GM21737 (cell line): Measurements from ENCODE around the gene SYNJ2.

ENCODE experiments used
- ATAC-seq: cut with Tn5 transposase; IDR thresholded peaks from one replicate; pipeline ENCODE4 v1.9.1; 2021; ENCODE audit warnings: mild to moderate bottlenecking, moderate library complexity; ENCODE audit not compliant: unreplicated experiment

SYNJ2 gene

GRCh38 chr6:158053377-158054313, 72.0 kb downstream of the SYNJ2 start:
- no peak for ATAC-seq

GRCh38 chr6:158056355-158056754, 74.7 kb downstream of the SYNJ2 start:
- no peak for ATAC-seq

- no peak for ATAC-seq
These were observed 75.1 kb downstream of the SYNJ2 start for GRCh38 chr6:158056804-158057203.

- no peak for ATAC-seq
These were observed 75.7 kb downstream of the SYNJ2 start for GRCh38 chr6:158057213-158057987.

- ATAC-seq = no peak
These were observed 76.5 kb downstream of the SYNJ2 start for GRCh38 chr6:158058171-158058651.

GRCh38 chr6:158059108-158059507, 77.4 kb downstream of the SYNJ2 start:
- no peak for ATAC-seq

GRCh38 chr6:158060455-158061360, 79.0 kb downstream of the SYNJ2 start:
- ATAC-seq = no peak

GRCh38 chr6:158061361-158061708, 79.7 kb downstream of the SYNJ2 start:
- no peak for ATAC-seq

- no peak for ATAC-seq
These were observed 80.2 kb downstream of the SYNJ2 start for GRCh38 chr6:158061709-158062461.

GRCh38 chr6:158063736-158064135, 82.1 kb downstream of the SYNJ2 start:
- no peak for ATAC-seq

- ATAC-seq = no peak
These were observed 83.1 kb downstream of the SYNJ2 start for GRCh38 chr6:158064725-158065251.

- no peak for ATAC-seq
These were observed 84.6 kb downstream of the SYNJ2 start for GRCh38 chr6:158066136-158066781.

- no peak for ATAC-seq
These were observed 85.9 kb downstream of the SYNJ2 start for GRCh38 chr6:158067436-158068015.

- no peak for ATAC-seq
These were observed 86.7 kb downstream of the SYNJ2 start for GRCh38 chr6:158068156-158068892.

- no peak for ATAC-seq
These were observed 87.5 kb downstream of the SYNJ2 start for GRCh38 chr6:158068893-158069799.

GRCh38 chr6:158069800-158070195, 88.1 kb downstream of the SYNJ2 start:
- ATAC-seq = no peak

GRCh38 chr6:158070513-158070912, 88.8 kb downstream of the SYNJ2 start:
- no peak for ATAC-seq
